NCI-H1105 (cell line): ENCODE data around the gene DDX10.

Experiments used
- DNase-seq: peaks from one replicate; lab custom pipeline; 2025; lab: John Stamatoyannopoulos, UW

DDX10 gene

DNA sequence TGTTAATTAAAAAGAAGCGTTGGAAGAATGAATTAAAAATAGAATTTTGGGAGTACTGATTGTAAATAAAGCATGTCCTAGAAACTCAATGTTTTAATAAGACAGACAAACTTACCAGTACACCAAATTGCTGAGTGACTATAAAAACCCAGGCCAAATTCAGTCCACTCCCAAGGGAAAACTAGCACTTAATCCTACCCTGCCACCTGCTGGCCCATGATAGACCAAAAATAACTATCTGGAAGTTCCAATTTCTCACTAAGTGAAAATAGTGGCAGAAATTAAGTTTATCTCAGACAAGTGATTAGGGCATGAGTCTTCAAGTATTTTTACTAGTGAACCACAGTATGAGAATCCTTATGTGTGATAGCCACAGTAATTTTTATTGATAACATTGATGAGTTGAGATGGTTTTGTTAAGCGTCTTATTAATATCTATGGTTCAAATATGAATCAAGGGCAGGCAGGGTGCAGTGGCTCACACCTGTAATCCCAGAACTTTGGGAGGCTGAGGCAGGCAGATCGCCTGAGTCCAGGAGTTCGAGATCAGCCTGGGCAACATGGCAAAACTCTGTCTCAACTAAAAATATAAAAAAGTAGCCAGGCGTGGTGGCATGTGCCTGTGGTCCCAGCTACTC lies 9.8 kb upstream of the DDX10 start:
- peak; percentile 32 for DNase-seq

- no peak for DNase-seq
Observed at GRCh38 chr11:108662700-108663099, 2.2 kb upstream of the DDX10 start.

GRCh38 chr11:108663154-108663877 lies 1.6 kb upstream of the DDX10 start:
- no peak for DNase-seq

DNA sequence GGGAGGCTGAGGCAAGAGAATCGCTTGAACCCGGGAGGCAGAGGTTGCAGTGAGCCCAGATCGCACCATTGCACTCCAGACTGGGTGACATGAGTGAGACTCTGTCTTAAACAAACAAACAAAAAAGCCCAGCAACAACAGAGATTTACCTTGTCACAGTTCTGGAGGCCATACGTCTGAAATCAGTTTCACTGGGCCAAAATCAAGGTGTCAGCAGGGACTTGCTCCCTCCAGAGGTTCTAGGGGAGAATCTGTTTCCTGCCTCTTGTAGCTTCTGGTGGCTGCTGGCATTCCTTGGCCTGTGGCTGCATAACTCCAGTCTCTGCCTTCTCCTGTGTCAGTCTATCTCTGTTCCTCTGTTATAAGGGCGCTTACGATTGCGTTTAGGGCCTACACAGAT lies 1.5 kb downstream of the DDX10 start:
- DNase-seq: no peak

- no peak for DNase-seq
Observed at GRCh38 chr11:108669286-108669685, 4.4 kb downstream of the DDX10 start.

GRCh38 chr11:108669711-108670110 lies 4.8 kb downstream of the DDX10 start:
- DNase-seq: no peak

GRCh38 chr11:108670451-108670850 lies 5.6 kb downstream of the DDX10 start:
- DNase-seq: no peak

DNA sequence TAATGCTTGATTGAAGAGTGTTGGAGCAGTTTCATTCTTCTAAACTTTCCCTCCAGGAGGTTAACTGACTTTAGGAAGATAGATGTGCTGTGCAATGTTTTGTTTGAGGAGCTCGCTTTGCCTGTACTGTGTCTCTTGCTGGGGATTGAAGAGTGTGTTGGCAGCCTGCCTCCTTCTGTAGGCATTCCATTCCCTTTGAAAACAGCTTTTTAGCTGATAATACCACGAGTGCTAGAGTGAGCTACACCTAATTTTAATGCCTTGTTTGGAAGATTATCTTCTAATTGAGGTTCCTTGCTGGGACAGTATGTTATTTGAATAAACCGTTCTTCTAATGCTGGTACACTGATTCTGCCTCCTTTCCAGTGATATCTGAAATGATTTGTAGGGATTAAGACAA lies 7.2 kb downstream of the DDX10 start:
- no peak for DNase-seq

DNA sequence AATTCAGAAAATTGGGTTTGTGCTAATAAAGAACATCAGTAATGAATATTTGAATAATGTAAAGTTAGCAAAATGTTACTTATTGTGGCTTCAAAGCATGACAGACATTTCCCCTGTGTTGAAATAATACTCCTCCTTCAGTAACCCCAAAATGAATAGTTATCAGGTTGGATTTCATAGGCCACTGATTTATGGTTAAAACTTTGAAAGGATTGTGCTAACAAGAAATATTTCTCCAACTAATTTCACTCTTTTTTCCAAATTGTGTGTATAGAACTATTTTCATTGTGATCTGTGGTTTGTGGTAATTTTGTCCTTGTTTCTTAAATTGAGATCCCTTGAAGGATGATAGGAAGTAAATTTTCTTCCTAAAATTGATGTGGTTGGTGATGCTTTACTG lies 7.9 kb downstream of the DDX10 start:
- no peak for DNase-seq

GRCh38 chr11:108679045-108679444 lies 14.2 kb downstream of the DDX10 start:
- DNase-seq: no peak

GRCh38 chr11:108680271-108680670 lies 15.4 kb downstream of the DDX10 start:
- no peak for DNase-seq

DNA sequence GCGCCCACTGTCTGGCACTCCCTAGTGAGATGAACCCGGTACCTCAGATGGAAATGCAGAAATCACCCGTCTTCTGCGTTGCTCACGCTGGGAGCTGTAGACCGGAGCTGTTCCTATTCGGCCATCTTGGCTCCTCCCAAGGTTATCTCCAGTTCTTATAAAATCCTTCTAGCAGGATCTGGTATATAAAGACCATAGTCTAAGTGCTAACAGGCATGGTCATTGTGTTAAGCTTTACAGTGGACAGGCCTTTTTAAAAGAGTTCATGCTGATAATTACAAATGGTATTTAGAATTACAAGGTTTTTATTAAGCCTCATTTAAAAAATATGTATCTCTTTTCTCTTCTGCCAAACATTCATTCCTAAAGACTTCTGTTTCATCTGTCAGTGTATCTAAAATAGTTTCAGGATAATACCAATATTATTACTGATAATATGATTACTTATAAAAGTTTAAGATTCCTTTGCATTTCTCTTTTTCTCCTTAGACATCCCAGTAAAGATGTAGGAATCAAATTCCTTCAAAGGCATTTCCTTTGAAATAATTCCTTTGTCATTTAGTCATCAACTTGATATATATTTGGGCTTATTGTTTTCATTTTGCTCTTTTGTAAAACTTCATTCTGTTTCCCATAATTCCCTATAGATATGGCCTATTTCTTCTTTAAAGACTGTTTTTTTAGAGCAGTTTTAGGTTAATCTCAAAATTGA lies 20.7 kb downstream of the DDX10 start:
- no peak for DNase-seq

- DNase-seq: no peak
Observed at GRCh38 chr11:108693852-108694251, 29.0 kb downstream of the DDX10 start.

DNA sequence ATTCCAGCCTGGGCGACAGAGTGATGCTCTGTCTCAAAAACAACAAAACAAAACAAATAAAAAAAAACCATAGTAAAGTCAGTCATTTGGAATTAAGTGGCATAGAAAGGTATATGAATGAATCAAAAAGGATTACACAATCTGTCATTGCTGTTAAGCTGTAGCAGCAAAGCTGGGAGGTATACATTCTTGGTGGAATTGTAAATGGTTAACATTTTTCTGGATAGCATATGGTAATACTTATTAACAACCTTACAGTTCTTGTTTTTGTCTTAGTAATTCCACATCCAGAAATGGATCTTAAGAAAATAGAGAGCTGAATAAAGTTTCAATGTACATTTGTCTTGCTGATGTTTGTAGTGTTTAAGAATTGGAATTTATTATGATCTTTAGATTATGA lies 30.0 kb downstream of the DDX10 start:
- DNase-seq: no peak

GRCh38 chr11:108697872-108698473 lies 33.1 kb downstream of the DDX10 start:
- peak; percentile 57 for DNase-seq

DNA sequence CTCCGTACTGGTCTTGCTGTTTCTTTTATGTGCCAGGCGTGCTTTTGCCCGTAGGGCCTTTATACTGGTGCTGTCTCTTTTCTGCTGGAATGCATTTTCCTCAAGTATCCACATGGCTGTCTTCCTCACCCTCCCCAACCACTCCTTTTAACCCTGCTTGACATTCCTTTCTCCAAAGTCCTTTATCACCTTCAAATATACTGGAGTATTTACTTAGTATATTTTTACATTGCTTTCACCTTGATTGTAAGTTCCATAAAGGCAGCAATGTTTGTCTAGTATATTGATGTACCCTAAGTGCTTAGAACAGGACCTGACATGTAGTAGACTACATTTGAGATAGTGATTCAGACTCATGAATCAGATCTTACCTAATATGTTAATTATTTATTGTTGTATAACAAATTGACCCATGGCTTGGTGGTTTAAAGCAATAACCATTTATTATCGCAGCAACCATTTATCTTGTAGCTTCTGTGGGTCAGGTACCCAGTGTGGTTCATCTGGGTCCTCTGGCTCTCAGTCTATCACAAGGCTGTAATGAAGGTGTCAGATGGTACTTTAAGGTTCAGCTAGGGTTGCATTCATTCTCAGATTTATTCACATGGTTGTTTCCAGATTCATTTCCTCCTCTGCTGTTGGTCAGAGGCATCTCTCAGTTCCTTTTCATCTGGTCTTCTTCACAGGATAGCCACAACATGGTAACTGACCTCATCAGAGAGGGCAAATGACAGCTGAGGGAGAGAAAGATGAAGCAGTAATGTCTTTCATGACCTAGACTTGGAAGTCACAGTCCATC lies 34.2 kb downstream of the DDX10 start:
- no peak for DNase-seq

DNA sequence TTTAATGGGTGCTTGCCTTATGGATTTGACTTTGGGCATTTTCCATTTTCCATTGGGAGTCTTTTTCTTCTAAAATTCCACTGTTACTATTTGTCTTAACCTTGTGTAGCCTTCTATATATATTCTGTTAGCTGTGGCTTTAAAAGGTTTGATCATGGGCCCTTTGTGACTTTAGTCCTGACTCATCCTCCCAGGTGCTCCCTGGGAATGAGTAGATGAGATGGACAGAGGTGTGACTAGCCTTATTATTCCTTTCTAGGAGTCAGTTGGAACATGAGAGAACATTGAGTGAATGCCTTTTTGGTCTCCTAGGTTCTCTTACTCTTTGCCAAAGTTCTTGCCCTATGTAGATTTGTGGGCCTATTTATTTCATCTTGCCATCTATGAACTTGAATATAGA lies 39.0 kb downstream of the DDX10 start:
- no peak for DNase-seq

DNA sequence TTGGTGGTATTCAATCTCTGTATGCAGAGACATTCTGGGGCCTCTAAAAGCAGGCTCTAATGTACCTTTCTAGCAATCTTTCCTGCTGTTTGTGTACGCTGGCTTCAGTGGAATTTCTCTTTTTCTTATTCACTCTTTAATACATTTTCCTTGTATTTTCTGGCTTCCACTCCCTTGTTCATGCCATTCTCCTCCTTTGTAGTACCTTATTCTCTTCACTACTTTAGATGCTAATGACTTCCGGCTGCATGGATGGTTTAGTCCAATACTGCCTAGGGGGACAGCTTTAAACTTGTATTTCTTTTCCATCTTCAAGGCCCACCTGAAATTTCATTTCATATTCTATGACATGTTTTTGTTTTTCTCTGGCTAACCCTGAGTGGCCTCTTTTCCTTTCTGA lies 40.2 kb downstream of the DDX10 start:
- no peak for DNase-seq

DNA sequence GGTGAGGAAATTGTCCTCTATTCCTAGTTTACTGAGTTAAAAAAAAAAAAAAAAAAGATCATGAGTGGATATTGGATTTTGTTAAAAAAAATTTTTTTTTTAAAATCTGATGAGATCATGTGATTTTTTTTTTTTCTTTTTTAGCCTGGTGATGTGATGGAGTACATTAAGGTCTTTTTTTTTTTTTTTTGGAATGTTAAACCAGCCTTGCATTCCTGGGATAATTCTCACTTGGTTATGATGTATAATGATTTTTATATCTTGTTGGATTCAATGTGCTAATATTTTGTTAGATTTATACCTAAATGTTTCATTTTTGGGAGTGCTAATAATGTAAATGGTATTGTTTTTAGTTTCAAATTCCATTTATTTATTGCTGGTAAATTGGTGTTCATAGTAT lies 43.3 kb downstream of the DDX10 start:
- DNase-seq: no peak

DNA sequence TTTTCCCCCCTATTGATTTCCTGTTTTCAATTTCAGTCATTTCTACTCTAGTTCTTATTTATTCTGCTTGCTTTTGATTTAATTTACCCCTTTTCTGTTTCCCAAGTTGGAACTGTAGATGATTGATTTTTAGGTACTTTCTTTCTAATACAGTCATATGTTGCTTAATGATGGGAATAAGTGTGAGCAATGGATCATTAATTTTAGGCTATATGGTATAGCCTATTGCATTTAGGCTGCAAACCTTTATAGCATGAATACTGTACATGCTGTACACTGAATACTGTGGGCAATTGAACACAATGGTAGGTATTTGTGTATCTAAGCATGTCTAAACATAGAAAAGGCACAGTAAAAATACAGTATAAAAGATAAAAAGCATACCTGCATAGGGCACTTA lies 44.9 kb downstream of the DDX10 start:
- DNase-seq: no peak

DNA sequence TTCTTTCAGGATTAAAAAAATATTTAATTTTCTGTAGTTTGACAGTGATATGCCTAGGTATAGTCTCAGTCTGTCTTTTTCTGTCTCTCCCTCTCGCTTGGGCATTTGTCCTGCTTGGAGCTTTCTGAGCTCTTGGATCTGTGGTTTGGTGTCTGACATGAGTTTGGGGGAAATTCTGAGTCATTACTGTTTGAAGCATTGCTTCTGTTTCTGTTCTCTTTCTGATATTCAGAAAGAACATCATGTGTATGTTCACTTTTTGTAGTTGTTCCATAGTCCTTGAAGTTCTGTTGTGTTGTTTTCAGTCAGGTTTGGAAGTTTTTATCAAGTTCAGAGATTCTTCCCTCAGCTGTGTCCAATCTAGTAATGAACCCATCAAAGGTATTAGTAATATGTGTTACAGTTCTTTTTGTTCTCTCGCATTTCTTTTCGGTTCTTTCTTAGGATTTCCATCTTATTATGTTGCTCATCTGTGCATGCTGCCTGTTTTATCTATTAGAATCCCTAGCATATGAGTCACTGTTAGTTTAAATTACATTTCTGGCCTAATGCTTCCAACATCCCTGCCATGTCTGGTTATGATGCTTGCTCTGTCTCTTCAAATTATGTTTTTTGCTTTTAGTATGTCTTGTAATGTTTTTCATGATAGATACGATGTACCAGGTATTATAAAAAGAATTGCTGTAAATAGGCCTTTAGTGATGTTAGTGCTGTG lies 48.4 kb downstream of the DDX10 start:
- DNase-seq: no peak
